ENCODE data around the gene KDM4B. TPM values are rescaled to one million over a fixed set of nuclear protein-coding genes. Genes with fewer than 3 reads are reported as not detected.

The KDM4B gene
- total and polyA plus RNA-seq, 2 donors from 2014 or later = 6.6 to 35.7 TPM

- Histone ChIP-seq H3K4me1 (ENCODE audit: control insufficient read depth in 2 of 3, insufficient read depth in 2 of 3, low read depth in 1 of 3, low read length in 3 of 3) (peaks cover 0 to 5% (median 0%) of the 10 kb centered on the region in 3 donors), H3K27me3 (ENCODE audit: control insufficient read depth, insufficient read depth, low read length) (no peaks in the 10 kb centered on the region), H3K36me3 (ENCODE audit: control insufficient read depth in 2 of 3, insufficient read depth in 3 of 3, low read length in 3 of 3) (peaks cover 3 to 15% (median 5%) of the 10 kb centered on the region in 3 donors), H3K4me3 (ENCODE audit: low read length in 3 of 3) (no peak overlapping the region), H3K27ac (ENCODE audit: low read depth in 2 of 2, low read length in 2 of 2) (no peak overlapping the region), H3K9ac (ENCODE audit: low read length in 3 of 3) (no peak overlapping the region), H3K9me3 (ENCODE audit: control insufficient read depth in 2 of 3, insufficient read depth in 1 of 3, low read length in 3 of 3) (no peaks in the 10 kb centered on the region)
- TF ChIP-seq CTCF (IDR thresholded peaks at IDR 0.05; ENCODE audit: borderline replicate concordance, extremely low read depth, insufficient read depth) = no peak
- FAIRE-seq = no peak
- intact Hi-C loops (cut with DNase I) = no loop called here
- peak in 1 of 5 donors; percentile 68 for DNase-seq
Measured at GRCh38 chr19:5042556-5042955, 73.6 kb downstream of the KDM4B start.

DNA sequence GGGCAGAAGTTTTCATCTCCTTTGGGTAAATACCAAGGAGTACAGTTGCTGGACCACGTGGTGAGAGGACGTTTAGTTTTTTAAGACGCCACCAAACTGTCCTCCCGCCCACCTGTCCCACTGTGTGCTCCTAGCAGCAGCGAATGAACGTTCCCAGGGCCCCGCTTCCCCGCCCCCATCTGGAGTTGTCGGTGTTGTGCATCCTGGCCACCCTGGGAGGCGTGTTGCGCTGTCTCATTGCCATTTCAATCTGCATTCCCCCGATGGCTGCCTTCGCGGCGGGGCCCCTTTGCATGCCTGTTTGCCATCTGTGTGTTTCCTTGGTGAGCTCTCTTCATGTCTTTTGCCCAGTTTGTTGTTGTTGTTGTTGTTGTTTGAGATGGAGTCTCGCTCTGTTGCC, 76.1 kb downstream of the KDM4B start:
- no peak overlapping the region for H3K27ac ChIP-seq (ENCODE audit: low read depth in 2 of 2, low read length in 2 of 2)
- no peak overlapping the region for H3K4me3 ChIP-seq (ENCODE audit: low read length in 3 of 3)
- H3K36me3 ChIP-seq (ENCODE audit: control insufficient read depth in 2 of 3, insufficient read depth in 3 of 3, low read length in 3 of 3) = peaks cover 3 to 19% (median 5%) of the 10 kb centered on the region in 3 donors
- H3K27me3 ChIP-seq (ENCODE audit: control insufficient read depth, insufficient read depth, low read length) = no peaks in the 10 kb centered on the region
- DNase-seq = no peak
- intact Hi-C loops (cut with DNase I) = loop anchor here (5.0 kb wide), 1 partner anchor 532 kb away; no protein-coding TSS in a partner anchor
- no peak overlapping the region for H3K9ac ChIP-seq (ENCODE audit: low read length in 3 of 3)
- H3K4me1 ChIP-seq (ENCODE audit: control insufficient read depth in 2 of 3, insufficient read depth in 2 of 3, low read depth in 1 of 3, low read length in 3 of 3) = peaks cover 0 to 14% (median 0%) of the 10 kb centered on the region in 3 donors
- no peak for FAIRE-seq
- TF ChIP-seq CTCF (IDR thresholded peaks at IDR 0.05; ENCODE audit: borderline replicate concordance, extremely low read depth, insufficient read depth) = no peak
- no peaks in the 10 kb centered on the region for H3K9me3 ChIP-seq (ENCODE audit: control insufficient read depth in 2 of 3, insufficient read depth in 1 of 3, low read length in 3 of 3)

DNA sequence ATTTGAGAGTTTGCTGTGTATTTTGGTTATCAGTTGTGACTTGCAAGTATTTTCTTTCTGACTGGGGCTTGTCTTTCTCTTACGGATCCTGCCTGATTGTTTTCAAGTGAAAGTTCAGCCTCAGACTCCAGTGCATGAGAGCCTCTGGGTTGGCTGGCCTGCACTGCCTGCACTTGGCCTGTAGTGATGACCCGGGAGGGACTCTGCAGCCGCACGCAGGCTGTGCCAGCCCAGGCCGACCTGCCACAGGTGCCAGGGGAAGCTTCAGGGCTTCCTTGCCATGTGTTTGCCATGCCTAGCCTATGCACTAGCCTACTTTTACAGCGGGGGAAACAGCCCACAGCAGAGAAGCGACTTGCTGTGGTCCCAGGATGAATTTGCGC, 77.0 kb downstream of the KDM4B start:
- Histone ChIP-seq H3K4me1 (ENCODE audit: control insufficient read depth in 2 of 3, insufficient read depth in 2 of 3, low read depth in 1 of 3, low read length in 3 of 3) (peaks cover 0 to 14% (median 0%) of the 10 kb centered on the region in 3 donors), H3K9me3 (ENCODE audit: control insufficient read depth in 2 of 3, insufficient read depth in 1 of 3, low read length in 3 of 3) (no peaks in the 10 kb centered on the region), H3K27me3 (ENCODE audit: control insufficient read depth, insufficient read depth, low read length) (no peaks in the 10 kb centered on the region), H3K27ac (ENCODE audit: low read depth in 2 of 2, low read length in 2 of 2) (no peak overlapping the region), H3K9ac (ENCODE audit: low read length in 3 of 3) (no peak overlapping the region), H3K36me3 (ENCODE audit: control insufficient read depth in 2 of 3, insufficient read depth in 3 of 3, low read length in 3 of 3) (peaks cover 0 to 10% (median 0%) of the 10 kb centered on the region in 3 donors), H3K4me3 (ENCODE audit: low read length in 3 of 3) (no peak overlapping the region)
- no peak for DNase-seq
- FAIRE-seq = no peak
- no peak for TF ChIP-seq CTCF (IDR thresholded peaks at IDR 0.05; ENCODE audit: borderline replicate concordance, extremely low read depth, insufficient read depth)
- intact Hi-C loops (cut with DNase I) = loop anchor here (5.0 kb wide), 1 partner anchor 531 kb away; no protein-coding TSS in a partner anchor
